DMS53 treated with DMSO at 0.1 percent for 48 hours (cell line): ENCODE measurements around the gene METTL24.
A peak's percentile ranks its signal among the peaks of the same experiment; 100 is the strongest.

Experiments
- DNase-seq: peaks from one replicate; lab custom pipeline; 2025; ENCODE audit not compliant: unreplicated experiment; lab: John Stamatoyannopoulos, UW

Gene METTL24

DNA sequence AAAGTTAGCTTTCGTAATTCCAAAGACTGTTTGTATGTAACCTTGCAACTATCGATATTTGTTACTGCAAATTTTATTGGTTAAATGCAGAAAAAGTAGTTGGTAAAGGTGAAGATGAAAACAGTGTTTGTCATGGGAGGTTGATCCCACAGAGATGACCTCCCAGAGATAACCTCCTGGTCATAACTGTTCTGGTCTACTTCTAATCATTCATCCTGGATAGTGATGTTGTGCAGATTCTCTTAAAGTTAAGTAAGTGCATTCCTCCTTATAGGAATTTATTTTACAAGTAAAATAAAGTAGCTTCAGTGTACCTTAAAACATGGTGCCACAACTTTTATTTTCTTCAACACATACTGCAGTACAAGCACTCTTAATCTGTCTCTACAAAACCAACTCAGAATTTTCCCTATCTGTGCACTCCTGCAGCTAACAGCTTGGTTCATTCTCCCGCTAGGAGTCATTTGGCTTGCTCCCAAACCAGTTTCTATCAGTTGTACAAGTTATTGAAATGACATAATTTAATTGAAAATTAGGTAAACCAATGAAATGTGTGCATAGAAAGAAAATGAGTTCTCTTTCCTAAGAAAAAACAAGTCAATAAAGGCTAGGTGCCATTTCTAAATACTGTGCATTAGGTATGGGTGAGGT lies 19.2 kb downstream of the METTL24 start:
- DNase-seq: no peak

GRCh38 chr6:110337486-110337885 lies 20.7 kb downstream of the METTL24 start:
- DNase-seq: no peak

DNA sequence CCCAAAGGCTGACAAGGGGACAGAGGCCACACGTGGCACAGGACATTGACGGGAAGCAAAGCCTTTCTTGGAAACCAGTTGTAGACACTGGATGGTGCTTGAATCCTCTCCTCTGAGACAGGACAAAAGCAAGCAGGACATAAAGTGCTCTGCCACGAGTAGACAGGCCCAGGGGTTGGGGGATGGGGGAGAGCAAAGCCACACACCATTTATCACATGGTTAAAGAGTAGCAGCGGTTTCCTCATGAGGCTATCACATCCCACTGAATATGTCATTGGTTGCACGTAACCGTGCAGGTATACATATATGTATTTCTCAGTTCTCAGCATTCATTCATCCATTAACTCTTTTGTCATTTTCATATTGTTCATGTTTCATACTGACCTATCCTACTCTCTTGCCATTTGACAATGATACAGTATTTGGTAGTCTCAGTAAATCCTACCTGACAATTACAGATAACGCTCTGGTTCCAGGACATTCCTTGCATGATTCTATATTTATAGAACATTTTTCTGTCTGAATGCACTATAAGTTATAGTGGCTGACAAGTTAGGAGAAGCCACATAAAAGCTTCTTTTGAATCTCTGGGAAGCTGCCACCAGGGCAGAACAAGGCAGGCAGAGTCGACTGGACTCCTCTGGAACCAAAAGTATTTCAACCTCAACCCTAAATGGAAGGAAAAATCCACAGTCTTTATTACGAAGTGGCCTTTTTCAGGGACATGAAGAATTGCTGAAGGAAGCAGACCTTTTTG lies 23.5 kb downstream of the METTL24 start:
- DNase-seq: no peak

DNA sequence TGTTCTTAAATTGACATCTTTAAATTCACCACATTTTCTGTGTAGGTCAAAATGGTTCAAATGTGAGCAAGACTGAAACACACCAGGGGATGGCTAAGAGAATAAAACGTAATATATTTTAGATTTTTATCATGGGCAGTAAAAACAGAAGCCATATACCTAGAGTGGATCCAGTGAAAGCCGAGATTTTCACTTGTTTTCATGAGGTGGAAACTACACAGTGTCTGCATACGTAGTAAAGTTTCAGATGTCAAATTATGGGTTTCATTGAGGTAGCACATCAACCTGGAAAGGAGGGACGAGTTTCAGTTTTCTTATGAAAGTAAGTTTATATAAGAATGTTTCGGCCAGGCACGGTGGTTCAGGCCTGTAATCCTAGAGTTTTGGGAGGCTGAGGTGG lies 25.9 kb downstream of the METTL24 start:
- no peak for DNase-seq

- DNase-seq: no peak
Measured at GRCh38 chr6:110331816-110332215, 26.3 kb downstream of the METTL24 start.

DNA sequence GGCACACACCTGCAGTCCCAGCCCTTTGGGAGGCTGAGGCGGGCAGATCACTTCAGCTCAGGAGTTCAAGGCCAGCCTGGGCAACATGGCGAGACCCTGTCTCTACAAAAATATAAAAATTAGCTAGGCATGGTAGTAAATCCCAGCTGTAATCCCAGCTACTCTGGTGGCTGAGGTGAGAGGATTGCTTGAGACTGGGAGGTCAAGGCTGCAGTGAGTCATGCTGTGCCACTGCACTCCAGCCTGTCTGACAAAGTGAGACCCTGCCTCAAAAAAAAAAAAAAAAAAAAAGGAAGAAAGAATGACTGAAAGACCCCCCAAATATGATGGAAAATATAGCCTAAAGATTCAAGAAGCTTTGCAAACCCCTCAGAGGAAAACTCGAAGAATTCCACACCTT lies 26.8 kb downstream of the METTL24 start:
- no peak for DNase-seq

DNA sequence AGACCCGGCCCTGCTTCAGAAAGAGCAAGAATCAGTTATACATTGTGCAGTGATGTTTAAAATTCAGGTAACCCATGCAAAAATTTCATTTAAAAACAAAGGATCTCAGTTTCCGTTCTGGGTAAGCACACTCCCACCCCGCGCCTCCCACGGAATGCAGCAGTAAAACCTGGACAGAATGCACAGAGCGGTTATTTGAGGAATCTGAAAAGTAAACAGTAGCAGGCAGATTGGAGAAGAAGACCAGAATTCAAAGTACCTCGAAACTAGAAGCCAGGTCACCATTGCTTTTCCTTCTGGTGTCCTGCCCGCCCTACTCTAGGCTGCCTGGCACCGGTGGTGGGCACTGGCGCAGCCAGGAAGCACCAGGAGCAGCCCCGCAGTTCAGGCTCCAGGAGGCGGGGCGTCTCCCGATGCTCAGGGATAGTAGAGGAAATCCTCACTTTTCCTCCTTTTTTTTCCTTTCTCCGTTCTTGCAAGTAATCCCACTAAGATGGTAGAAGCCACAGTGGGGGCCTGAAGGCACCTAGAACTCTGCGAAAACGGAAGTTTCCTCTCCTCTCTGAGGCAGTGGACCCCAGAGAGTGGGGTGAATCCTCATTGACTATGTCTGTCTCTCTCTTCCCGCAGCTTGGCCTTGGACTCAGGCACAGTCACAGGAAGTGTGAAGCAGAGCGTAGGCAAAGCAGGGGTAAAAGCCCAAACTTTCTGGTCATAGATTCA lies 28.3 kb downstream of the METTL24 start:
- DNase-seq: no peak

DNA sequence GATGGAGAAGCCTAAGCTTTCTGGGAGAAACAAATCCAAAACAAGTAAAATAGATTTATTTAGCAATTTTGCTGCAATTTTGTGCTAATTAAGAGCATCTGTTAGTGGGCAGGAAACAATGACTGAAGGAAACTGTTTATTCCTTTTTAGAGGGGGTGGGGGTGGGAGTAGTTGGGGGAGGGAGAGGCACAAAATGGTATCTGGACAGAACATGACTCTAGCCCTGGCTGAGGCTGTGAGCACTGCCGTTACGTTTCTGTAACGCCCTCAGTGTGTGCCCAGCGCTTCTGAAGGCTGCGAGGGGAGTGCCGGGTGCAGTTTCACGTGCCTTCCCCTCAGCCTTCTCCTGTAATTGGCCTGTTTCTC lies 28.8 kb downstream of the METTL24 start:
- DNase-seq: no peak

DNA sequence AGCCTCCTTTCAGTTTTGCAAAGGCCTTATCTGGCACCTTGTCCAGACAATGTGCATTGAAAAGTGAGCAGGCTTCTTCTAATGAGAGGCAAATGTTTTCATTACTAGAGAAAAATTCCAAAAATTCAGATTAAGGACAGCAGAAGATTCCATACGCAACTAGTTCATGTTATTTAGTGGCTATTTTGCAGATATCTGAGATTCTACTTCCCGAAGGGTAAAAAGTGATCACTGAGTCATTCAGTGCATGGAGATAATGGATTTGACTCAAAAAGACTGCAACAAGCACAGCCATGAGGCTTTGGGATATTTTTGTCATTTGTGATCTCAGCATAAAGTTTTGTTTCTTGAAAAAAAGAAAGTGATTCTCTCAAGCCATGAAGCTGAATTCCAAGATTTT lies 29.9 kb downstream of the METTL24 start:
- DNase-seq: no peak

DNA sequence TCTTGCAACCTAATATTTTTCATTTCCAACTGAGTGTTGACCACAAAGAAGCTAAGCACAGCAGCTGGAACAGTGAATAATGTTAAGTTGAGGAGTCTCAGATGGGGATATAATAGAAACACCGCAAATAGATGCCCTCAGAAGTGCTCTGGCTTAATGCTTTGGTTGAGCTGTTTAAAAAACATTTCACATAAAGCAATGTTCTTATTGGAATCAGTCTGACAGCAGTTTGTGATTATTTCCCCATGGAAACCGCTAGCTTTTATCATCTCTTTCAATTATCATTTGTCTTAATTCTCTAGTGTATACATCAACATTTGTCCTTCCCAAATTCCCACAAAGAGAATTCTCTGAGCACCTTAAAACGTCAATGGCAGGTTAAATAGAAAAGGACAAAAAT lies 30.8 kb downstream of the METTL24 start:
- no peak for DNase-seq

DNA sequence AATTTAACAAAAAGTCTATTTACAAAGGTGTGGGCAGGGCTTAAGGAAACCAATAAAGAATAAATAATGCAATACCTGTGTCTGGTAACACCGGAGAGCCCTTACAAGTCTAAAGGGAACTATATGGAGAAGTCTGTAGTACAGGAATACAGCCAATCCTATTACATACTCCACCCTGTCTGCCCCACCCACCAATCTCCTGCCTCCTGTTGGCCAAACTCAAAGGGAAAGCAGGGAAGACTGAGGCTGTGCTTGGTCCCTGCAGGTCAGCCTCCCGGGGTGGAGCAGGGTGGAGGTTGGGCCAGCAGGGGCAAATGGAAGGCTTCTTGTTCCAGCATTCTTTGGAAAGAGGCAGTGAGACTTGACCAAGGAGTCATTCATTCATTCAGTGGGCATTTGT lies 31.5 kb downstream of the METTL24 start:
- no peak for DNase-seq

DNA sequence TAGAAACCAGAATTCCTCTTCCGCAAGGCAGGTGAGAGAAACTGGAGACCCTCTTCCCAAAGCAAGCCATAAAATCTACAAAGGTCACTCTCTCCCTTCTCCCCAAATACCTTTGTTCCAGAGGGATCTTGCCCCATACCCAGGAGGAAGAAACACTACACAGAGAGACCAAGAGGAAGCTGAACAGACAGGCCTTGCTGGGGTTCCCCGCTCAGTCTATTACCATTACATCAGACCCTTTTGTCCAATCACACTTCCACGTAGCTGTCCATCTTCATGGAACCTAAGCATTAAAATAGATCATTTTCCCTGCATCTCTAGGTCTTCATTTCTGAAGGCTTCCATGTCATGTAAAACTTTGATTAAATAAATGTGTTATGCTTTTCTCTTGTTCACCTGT lies 32.1 kb downstream of the METTL24 start:
- no peak for DNase-seq

DNA sequence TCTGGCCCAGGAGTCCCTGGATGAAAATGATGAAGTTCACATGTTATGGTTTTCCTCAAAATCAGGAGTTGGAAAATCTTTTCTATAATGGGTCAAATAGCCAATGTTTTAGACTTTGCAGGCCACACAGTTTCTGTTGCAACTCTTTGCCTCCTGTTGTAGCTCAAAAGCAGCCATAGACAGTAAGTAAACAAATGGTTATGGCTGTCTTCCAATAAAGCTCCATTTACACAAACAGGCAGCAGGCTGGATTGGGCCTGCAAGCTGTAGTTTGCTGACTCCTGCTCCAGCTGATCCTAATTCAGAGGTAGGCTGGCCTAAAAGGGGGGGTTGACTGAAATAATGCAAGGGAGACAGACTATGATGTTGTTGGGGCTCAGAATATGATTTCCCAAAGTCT lies 33.0 kb downstream of the METTL24 start:
- DNase-seq: peak; percentile 39

DNA sequence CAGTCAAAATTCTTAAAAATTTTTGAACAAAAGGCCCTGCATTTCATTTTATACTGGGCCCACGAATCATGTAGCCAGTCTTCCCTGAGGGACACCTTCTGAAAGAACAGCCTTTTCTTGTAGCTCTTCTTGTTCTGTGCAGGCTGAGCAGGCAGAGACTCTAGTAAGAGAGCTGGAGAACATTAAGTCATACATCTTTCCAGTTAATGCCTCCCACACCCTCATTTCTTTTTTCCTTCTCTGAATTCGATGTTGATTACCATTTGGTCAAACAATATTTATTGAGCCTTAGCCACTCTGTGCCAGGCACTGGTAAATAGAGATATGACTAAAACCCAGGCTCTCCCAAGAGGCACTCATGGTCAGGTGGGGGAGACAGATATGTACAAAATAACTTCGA lies 33.6 kb downstream of the METTL24 start:
- DNase-seq: no peak

GRCh38 chr6:110323258-110323657 lies 34.9 kb downstream of the METTL24 start:
- no peak for DNase-seq

GRCh38 chr6:110322874-110323242 lies 35.3 kb downstream of the METTL24 start:
- no peak for DNase-seq

DNA sequence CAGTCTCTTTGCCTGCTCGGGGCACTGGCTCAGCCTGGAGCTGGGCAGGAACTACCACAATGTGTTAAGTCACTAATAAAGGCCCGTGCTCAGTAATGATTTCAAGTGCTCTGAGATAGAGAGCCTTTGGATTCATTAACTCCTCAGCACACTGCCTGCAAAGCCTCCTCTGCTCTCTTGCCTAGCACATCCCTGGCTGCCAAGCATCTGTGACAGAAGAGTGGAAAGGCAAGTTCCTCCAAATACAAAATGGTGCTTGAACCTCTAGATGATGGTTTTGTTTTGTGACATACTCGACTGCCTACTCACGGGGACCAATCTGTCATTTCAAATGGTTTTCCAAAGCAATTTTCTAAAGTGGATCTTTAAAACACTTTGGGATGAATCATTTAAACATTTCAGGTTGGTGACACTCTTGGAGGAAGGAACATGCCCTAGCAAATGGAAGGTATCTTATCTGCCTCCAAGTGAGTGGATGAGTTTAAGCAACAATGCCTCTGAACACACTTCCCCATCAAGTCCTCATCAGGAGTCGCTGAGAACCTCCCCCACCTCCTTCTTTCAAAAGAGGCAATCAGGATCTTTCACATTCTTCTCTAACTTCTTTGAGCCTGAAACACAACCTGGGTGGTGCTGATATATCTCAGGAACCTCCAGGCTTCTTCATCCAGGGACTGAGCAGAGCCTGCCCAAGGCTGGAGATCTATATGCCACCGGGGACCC lies 35.8 kb downstream of the METTL24 start:
- no peak for DNase-seq

- DNase-seq: no peak
Measured at GRCh38 chr6:110320307-110320706, 37.8 kb downstream of the METTL24 start.

GRCh38 chr6:110319843-110320242 lies 38.3 kb downstream of the METTL24 start:
- no peak for DNase-seq

DNA sequence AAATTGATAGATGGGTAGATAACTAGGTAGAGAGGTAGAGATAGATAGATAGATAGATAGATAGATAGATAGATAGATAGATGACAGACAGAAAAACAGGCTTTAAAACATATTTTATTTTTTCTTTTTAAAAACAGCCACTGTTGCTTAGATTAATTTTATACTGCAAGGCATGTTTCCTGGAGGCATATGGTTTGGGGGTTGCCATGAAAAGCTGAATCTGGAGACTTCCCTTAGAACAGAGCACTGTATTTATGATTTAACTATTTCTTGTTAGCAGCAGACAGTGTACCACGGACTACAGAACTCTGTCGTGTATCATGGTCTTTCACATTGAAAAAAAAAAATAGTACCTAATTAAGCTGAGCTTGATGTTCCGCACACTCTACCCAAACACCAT lies 38.8 kb downstream of the METTL24 start:
- no peak for DNase-seq

DNA sequence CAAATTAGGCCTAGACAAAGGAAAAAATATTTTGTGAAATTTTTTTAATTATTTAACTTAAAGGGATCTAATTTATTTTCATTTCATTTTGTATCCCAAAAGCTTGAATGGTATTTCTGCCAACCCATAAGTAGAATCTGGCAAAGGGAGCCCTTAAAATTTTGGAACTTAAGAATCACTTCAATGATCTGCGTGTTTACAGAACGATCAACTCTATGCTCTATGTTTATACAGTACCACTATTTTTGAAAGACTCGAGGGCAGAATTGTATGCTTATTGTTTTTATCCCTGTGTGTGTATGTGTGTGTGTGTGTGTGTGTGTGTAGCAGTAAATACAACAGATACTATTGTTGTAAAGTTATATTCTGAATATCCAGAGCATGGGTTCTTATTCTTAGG lies 39.2 kb downstream of the METTL24 start:
- no peak for DNase-seq

DNA sequence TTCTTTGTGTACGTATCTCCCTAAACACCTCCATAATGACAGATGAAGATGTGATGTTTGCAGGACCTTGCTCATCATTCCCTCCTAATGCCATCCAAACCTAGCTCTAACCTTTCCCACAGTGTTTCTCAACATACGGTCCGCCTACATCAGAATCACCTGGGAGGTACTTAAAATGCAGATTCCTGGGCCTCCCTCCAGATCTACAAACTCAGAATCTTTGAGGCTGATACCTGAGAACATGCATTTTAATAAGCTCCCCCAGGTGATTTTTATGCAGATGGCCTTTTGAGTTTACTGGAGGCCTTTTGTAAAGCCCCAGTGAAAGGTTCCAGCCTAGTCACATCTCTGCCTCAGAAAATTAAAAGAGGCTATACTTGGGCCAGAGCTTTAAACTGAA lies 40.5 kb downstream of the METTL24 start:
- no peak for DNase-seq
